ENCODE results near the gene ANK3.

GRCh38 chr10:60359066-60359465, 30.6 kb downstream of the ANK3 start:
- TF ChIP-seq POLR2AphosphoS5 (IDR thresholded peaks at IDR 0.05; ENCODE audit: low read depth, low read length) (no peak), POLR2A (IDR thresholded peaks at IDR 0.05; ENCODE audit: borderline replicate concordance, extremely low read depth, insufficient read depth, insufficient read length) (no peak), ZNF274 (IDR thresholded peaks at IDR 0.05; ENCODE audit: low read depth, low read length) (no peak), CTCF (IDR thresholded peaks at IDR 0.05 in 2 of 3, conservative IDR thresholded peaks at IDR 0.05 in 1 of 3; ENCODE audit: borderline replicate concordance in 1 of 3, insufficient read depth in 1 of 3, low read depth in 2 of 3, low read length in 2 of 3) (no peak), EZH2 (IDR thresholded peaks at IDR 0.05) (no peak), RAD21 (IDR thresholded peaks at IDR 0.05; ENCODE audit: low read depth) (no peak), EZH2phosphoT487 (IDR thresholded peaks at IDR 0.05; ENCODE audit: borderline replicate concordance) (no peak), YY1 (IDR thresholded peaks at IDR 0.05; ENCODE audit: extremely low read depth, insufficient replicate concordance, low read depth, low read length) (no peak), FOSL1 (IDR thresholded peaks at IDR 0.05; ENCODE audit: low read depth) (no peak)
